ENCODE measurements around the gene ZNF786. TPM values are rescaled to one million over a fixed set of nuclear protein-coding genes. Genes with fewer than 3 reads are reported as not detected.
A peak's percentile ranks its signal among the peaks of the same experiment; 100 is the strongest.

Gene ZNF786
- total and polyA plus RNA-seq, 9 of the 15 experiments (the other 6 are each of a cell fraction or from before 2014, with no cell fraction given) = 0.31 to 5.4 (median 3.0) TPM

DNA sequence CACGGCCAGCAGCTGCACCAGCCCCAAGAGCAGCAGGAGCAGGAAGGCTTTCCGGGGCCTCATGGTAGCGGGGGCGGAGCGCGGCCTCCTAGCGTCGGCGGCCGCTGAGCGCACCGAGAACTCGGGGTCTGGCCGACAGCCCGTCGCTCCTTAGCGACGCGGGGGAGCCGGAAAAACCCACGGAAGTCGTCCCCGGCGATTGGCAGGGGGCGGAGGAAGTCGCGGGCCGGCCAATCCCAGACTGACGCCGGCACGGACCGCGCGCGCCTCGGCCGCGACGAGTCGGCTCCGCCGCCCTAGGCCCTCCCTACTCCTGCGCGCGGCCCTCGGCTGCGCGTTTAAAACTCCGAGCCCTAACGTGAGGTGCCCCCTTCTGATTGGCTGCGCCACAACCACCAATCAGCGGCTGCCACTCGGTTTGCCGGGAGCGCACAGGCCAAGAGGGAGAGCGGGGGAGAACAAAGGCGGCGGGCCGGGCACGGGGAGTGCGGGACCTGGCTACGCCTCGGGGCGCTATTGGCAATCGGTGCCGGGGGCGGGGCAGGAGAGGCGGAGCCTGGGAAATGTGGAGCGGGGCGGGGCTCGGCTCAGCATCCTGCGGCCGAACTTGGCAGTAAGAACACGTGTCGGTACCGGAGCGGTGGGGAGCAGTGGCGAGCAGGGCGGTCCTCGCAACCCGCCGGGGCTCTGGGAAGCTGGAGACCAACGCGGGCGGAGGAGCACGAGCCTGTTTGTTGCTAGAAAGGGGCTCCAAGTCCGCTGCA lies 62.0 kb downstream of the ZNF786 start, which contains the start of gene PDIA4 (continued):
- TF ChIP-seq, protein P1, sequence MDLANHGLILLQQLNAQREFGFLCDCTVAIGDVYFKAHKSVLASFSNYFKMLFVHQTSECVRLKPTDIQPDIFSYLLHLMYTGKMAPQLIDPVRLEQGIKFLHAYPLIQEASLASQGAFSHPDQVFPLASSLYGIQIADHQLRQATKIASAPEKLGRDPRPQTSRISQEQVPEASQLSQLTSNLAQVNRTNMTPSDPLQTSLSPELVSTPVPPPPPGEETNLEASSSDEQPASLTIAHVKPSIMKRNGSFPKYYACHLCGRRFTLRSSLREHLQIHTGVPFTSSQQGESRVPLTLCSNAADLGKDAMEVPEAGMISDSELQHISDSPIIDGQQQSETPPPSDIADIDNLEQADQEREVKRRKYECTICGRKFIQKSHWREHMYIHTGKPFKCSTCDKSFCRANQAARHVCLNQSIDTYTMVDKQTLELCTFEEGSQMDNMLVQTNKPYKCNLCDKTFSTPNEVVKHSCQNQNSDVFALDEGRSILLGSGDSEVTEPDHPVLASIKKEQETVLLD (IDR thresholded peaks at IDR 0.05) = 0 out of 2 replicates have a peak, but pooled peaks have one; percentile 23
- TF ChIP-seq EP300 (IDR thresholded peaks at IDR 0.05; ENCODE audit: low read length) (peak; percentile 34), STAG1 (CRISPR knock-in tag; IDR thresholded peaks at IDR 0.05; ENCODE audit: borderline replicate concordance) (no peak), NCOR1 (IDR thresholded peaks at IDR 0.05) (0 out of 2 replicates have a peak, but pooled peaks have one; percentile 4), RBM22 (IDR thresholded peaks at IDR 0.05; ENCODE audit: low read depth, low read length, poor library complexity, severe bottlenecking) (peak; percentile 83), TRIM24 (IDR thresholded peaks at IDR 0.05) (no peak), RBFOX2 (IDR thresholded peaks at IDR 0.05; ENCODE audit: low read depth, low read length) (peak; percentile 100), KDM5B (IDR thresholded peaks at IDR 0.05; ENCODE audit: insufficient replicate concordance, low read depth, low read length) (peak; percentile 97), E2F3 (CRISPR knock-in tag; IDR thresholded peaks at IDR 0.05) (0 out of 2 replicates have a peak, but pooled peaks have one; percentile 28), NRF1 (conservative IDR thresholded peaks at IDR 0.05 in 1 of 2, IDR thresholded peaks at IDR 0.05 in 1 of 2) (peak; percentile 96 to 97), FOS (IDR thresholded peaks at IDR 0.05; ENCODE audit: extremely low read depth, insufficient read length) (peak; percentile 89), DMBX1 (CRISPR knock-in tag; IDR thresholded peaks at IDR 0.05; ENCODE audit: borderline replicate concordance) (0 out of 2 replicates have a peak, but pooled peaks have one; percentile 47), GTF2E2 (tag; IDR thresholded peaks at IDR 0.05) (no peak; the same call in 1 of the 2 replicates), HDGF (IDR thresholded peaks at IDR 0.05) (no peak), CBFB (CRISPR knock-in tag; IDR thresholded peaks at IDR 0.05) (peak; percentile 38; the same call in 1 of the 2 replicates), NR2C2 (CRISPR knock-in tag; IDR thresholded peaks at IDR 0.05) (peak; percentile 45; the same call in 1 of the 2 replicates), NR2C2 (tag; IDR thresholded peaks at IDR 0.05) (peak; percentile 44; the same call in 1 of the 2 replicates), FOXM1 (IDR thresholded peaks at IDR 0.05; ENCODE audit: low read depth) (peak; percentile 57), FOXM1 (CRISPR knock-in tag; IDR thresholded peaks at IDR 0.05; ENCODE audit: low read depth) (peak; percentile 96), DDX20 (tag; IDR thresholded peaks at IDR 0.05; ENCODE audit: low read depth) (no peak), SP1 (CRISPR knock-in tag; IDR thresholded peaks at IDR 0.05) (peak; percentile 99), SOX6 (IDR thresholded peaks at IDR 0.05) (peak; percentile 64)
- TF ChIP-seq, protein P2, sequence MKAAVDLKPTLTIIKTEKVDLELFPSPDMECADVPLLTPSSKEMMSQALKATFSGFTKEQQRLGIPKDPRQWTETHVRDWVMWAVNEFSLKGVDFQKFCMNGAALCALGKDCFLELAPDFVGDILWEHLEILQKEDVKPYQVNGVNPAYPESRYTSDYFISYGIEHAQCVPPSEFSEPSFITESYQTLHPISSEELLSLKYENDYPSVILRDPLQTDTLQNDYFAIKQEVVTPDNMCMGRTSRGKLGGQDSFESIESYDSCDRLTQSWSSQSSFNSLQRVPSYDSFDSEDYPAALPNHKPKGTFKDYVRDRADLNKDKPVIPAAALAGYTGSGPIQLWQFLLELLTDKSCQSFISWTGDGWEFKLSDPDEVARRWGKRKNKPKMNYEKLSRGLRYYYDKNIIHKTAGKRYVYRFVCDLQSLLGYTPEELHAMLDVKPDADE (conservative IDR thresholded peaks at IDR 0.05; ENCODE audit: control insufficient read depth, low read depth, low read length) = peak; percentile 80
- TF ChIP-seq, protein P3, sequence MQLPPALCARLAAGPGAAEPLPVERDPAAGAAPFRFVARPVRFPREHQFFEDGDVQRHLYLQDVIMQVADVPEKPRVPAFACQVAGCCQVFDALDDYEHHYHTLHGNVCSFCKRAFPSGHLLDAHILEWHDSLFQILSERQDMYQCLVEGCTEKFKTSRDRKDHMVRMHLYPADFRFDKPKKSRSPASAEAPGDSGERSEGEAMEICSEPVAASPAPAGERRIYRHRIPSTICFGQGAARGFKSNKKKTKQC (CRISPR knock-in tag; IDR thresholded peaks at IDR 0.05) = peak; percentile 87
- TF ChIP-seq, protein P4, sequence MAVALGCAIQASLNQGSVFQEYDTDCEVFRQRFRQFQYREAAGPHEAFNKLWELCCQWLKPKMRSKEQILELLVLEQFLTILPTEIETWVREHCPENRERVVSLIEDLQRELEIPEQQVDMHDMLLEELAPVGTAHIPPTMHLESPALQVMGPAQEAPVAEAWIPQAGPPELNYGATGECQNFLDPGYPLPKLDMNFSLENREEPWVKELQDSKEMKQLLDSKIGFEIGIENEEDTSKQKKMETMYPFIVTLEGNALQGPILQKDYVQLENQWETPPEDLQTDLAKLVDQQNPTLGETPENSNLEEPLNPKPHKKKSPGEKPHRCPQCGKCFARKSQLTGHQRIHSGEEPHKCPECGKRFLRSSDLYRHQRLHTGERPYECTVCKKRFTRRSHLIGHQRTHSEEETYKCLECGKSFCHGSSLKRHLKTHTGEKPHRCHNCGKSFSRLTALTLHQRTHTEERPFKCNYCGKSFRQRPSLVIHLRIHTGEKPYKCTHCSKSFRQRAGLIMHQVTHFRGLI (CRISPR knock-in tag; IDR thresholded peaks at IDR 0.05) = no peak
